ENCODE data around the gene ACAP3.
"Not testable (repeated sequence)": the region's sequence is repeated elsewhere in the genome, so short reads cannot be mapped to it uniquely, and the experiment has no call there.

Gene ACAP3

GRCh38 chr1:1318777-1319645, 11.3 kb upstream of the ACAP3 start:
- no peak for TF ChIP-seq CTCF (IDR thresholded peaks at IDR 0.05; ENCODE audit: low read depth, low read length, poor library complexity, severe bottlenecking)
- no peak for TF ChIP-seq EZH2phosphoT487 (IDR thresholded peaks at IDR 0.05; ENCODE audit: borderline replicate concordance, low read length)
- peaks cover 11% of the 10 kb centered on the region for H3K4me1 ChIP-seq (ENCODE audit: control insufficient read depth, low read length)
- no peak overlapping the region for H3K4me3 ChIP-seq (ENCODE audit: low read length)
- peaks cover 53% of the 10 kb centered on the region for H3K79me2 ChIP-seq (ENCODE audit: control insufficient read depth, low read length)
- H3K9me2 ChIP-seq (replicated peaks; ENCODE audit: control insufficient read depth, low read length): no peaks in the 10 kb centered on the region
- no peak overlapping the region for H3K27ac ChIP-seq (ENCODE audit: low read depth, low read length)
- no peaks in the 10 kb centered on the region for H3K9me3 ChIP-seq (ENCODE audit: control insufficient read depth, insufficient read depth, low read length)
- H3F3A ChIP-seq (ENCODE audit: control insufficient read depth, insufficient read depth): peaks cover 9% of the 10 kb centered on the region; the same call in 1 of the 2 replicates
- no peak overlapping the region for H3K4me2 ChIP-seq (ENCODE audit: low read length)
- H3K27me3 ChIP-seq (ENCODE audit: control insufficient read depth, low read length): no peaks in the 10 kb centered on the region
- peaks cover 67% of the 10 kb centered on the region for H3K36me3 ChIP-seq (ENCODE audit: control insufficient read depth, low read length)
- H4K20me1 ChIP-seq (ENCODE audit: control insufficient read depth, insufficient read depth, low read depth, low read length): peaks cover 21% of the 10 kb centered on the region

DNA sequence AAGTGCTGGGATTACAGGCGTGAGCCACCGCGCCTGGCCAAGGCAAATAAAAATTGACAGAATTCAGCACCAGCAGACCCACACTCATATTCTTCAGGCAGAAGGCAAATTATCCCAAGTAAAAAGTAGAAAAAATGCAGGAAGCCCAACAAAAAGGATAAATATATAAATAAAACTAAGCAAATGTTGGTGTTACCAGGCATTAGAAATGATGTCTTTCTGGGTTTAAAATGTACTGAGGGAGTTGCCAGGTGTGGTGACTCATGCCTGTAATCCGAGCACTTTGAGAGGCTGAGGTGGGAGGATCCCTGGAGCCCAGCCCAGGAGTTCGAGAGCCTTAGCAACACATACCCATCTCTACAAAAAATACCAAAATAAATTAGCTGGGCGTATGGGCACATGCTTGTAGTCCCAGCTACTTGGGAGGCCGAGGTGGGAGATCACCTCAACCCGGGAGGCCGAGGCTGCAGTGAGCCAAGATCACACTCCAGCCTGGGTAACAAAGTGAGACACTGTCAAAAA, 10.5 kb upstream of the ACAP3 start:
- Histone ChIP-seq H3K27me3 (ENCODE audit: control insufficient read depth, low read length) (no peaks in the 10 kb centered on the region), H3K27ac (ENCODE audit: low read depth, low read length) (no peak overlapping the region), H3K9me2 (replicated peaks; ENCODE audit: control insufficient read depth, low read length) (no peaks in the 10 kb centered on the region), H3F3A (ENCODE audit: control insufficient read depth, insufficient read depth) (peaks cover 9% of the 10 kb centered on the region; the same call in 1 of the 2 replicates), H3K36me3 (ENCODE audit: control insufficient read depth, low read length) (peaks cover 72% of the 10 kb centered on the region), H3K4me1 (ENCODE audit: control insufficient read depth, low read length) (peaks cover 6% of the 10 kb centered on the region), H3K4me2 (ENCODE audit: low read length) (no peak overlapping the region), H3K9me3 (ENCODE audit: control insufficient read depth, insufficient read depth, low read length) (no peaks in the 10 kb centered on the region), H3K4me3 (ENCODE audit: low read length) (no peak overlapping the region), H3K79me2 (ENCODE audit: control insufficient read depth, low read length) (peaks cover 54% of the 10 kb centered on the region), H4K20me1 (ENCODE audit: control insufficient read depth, insufficient read depth, low read depth, low read length) (peaks cover 18% of the 10 kb centered on the region)
- no peak for TF ChIP-seq EZH2phosphoT487 (IDR thresholded peaks at IDR 0.05; ENCODE audit: borderline replicate concordance, low read length)
- no peak for TF ChIP-seq CTCF (IDR thresholded peaks at IDR 0.05; ENCODE audit: low read depth, low read length, poor library complexity, severe bottlenecking)

GRCh38 chr1:1317420-1317819, 9.7 kb upstream of the ACAP3 start:
- no peaks in the 10 kb centered on the region for H3K9me2 ChIP-seq (replicated peaks; ENCODE audit: control insufficient read depth, low read length)
- no peak overlapping the region for H3K4me3 ChIP-seq (ENCODE audit: low read length)
- no peak overlapping the region for H3K4me2 ChIP-seq (ENCODE audit: low read length)
- TF ChIP-seq EZH2phosphoT487 (IDR thresholded peaks at IDR 0.05; ENCODE audit: borderline replicate concordance, low read length): no peak
- TF ChIP-seq CTCF (IDR thresholded peaks at IDR 0.05; ENCODE audit: low read depth, low read length, poor library complexity, severe bottlenecking): no peak
- H3K79me2 ChIP-seq (ENCODE audit: control insufficient read depth, low read length): peaks cover 47% of the 10 kb centered on the region
- H3K9me3 ChIP-seq (ENCODE audit: control insufficient read depth, insufficient read depth, low read length): no peaks in the 10 kb centered on the region
- H3K27me3 ChIP-seq (ENCODE audit: control insufficient read depth, low read length): no peaks in the 10 kb centered on the region
- H3K4me1 ChIP-seq (ENCODE audit: control insufficient read depth, low read length): 0 out of 2 replicates have a peak, but pooled peaks cover 2% of the 10 kb centered on the region
- H4K20me1 ChIP-seq (ENCODE audit: control insufficient read depth, insufficient read depth, low read depth, low read length): peaks cover 14% of the 10 kb centered on the region; the same call in 1 of the 2 replicates
- H3K36me3 ChIP-seq (ENCODE audit: control insufficient read depth, low read length): peaks cover 76% of the 10 kb centered on the region
- peaks cover 9% of the 10 kb centered on the region; the same call in 1 of the 2 replicates for H3F3A ChIP-seq (ENCODE audit: control insufficient read depth, insufficient read depth)
- no peak overlapping the region for H3K27ac ChIP-seq (ENCODE audit: low read depth, low read length)

GRCh38 chr1:1316199-1316598, 8.5 kb upstream of the ACAP3 start:
- Histone ChIP-seq H3K79me2 (ENCODE audit: control insufficient read depth, low read length) (peaks cover 36% of the 10 kb centered on the region), H3K36me3 (ENCODE audit: control insufficient read depth, low read length) (peaks cover 75% of the 10 kb centered on the region), H3F3A (ENCODE audit: control insufficient read depth, insufficient read depth) (peaks cover 11% of the 10 kb centered on the region; the same call in 1 of the 2 replicates)
- not testable (repeated sequence) for H3K9me2 ChIP-seq (replicated peaks; ENCODE audit: control insufficient read depth, low read length); H3K4me2 ChIP-seq (ENCODE audit: low read length); H4K20me1 ChIP-seq (ENCODE audit: control insufficient read depth, insufficient read depth, low read depth, low read length); H3K27ac ChIP-seq (ENCODE audit: low read depth, low read length); H3K27me3 ChIP-seq (ENCODE audit: control insufficient read depth, low read length); H3K4me3 ChIP-seq (ENCODE audit: low read length); H3K9me3 ChIP-seq (ENCODE audit: control insufficient read depth, insufficient read depth, low read length); H3K4me1 ChIP-seq (ENCODE audit: control insufficient read depth, low read length)

Measured in DOHH2 (cell line).